GM23338 (cell line): ENCODE data around the gene JAZF1. TPM values are rescaled to one million over a fixed set of nuclear protein-coding genes. Genes with fewer than 3 reads are reported as not detected.

Source experiments
- ATAC-seq: fragments of 200-7000 bp; cut with Tn5 transposase; 3 replicates; pipeline ENCODE4 v1.9.1; 2020
- DNase-seq: peaks from one replicate; pipeline ENCODE4 v3.0.0-alpha.2; 2015; ENCODE audit warnings: low spot score
- H2AFZ ChIP-seq: fragments of 200-600 bp; sonication (generic); 2 replicates; pipeline ENCODE4 v1.8.0; 2016; ENCODE audit warnings: antibody characterized with exemption, mild to moderate bottlenecking, moderate library complexity
- H3F3A ChIP-seq: fragments of 200-600 bp; sonication (generic); replicated peaks from 2 replicates; pipeline ENCODE4 v1.8.0; 2017; ENCODE audit warnings: antibody characterized with exemption, mixed run types, low read depth
- H3K27ac ChIP-seq: fragments of 200-600 bp; sonication (generic); 2 replicates; pipeline ENCODE4 v1.6.1; 2016; ENCODE audit warnings: low read depth
- H3K27me3 ChIP-seq: fragments of 200-600 bp; sonication (generic); 2 replicates; pipeline ENCODE4 v1.8.0; 2016; ENCODE audit warnings: mild to moderate bottlenecking, mixed run types, moderate library complexity; ENCODE audit not compliant: insufficient read depth
- H3K36me3 ChIP-seq: fragments of 200-600 bp; sonication (generic); 2 replicates; pipeline ENCODE4 v1.8.0; 2016; ENCODE audit warnings: mild to moderate bottlenecking; ENCODE audit not compliant: insufficient read depth
- H3K4me1 ChIP-seq: fragments of 200-600 bp; sonication (generic); 2 replicates; pipeline ENCODE4 v1.8.0; 2016; ENCODE audit warnings: mild to moderate bottlenecking, moderate library complexity; ENCODE audit not compliant: insufficient read depth
- H3K4me2 ChIP-seq: fragments of 200-600 bp; sonication (generic); 2 replicates; pipeline ENCODE4 v1.7.1; 2017; ENCODE audit warnings: mixed run types
- H3K4me3 ChIP-seq: fragments of 200-600 bp; sonication (generic); 2 replicates; pipeline ENCODE4 v1.6.1; 2016; ENCODE audit warnings: mixed run types
- H3K79me2 ChIP-seq: fragments of 200-600 bp; sonication (generic); replicated peaks from 2 replicates; pipeline ENCODE4 v1.8.0; 2017; ENCODE audit warnings: mild to moderate bottlenecking; ENCODE audit not compliant: insufficient read depth
- H3K9me2 ChIP-seq: fragments of 200-600 bp; sonication (generic); 2 replicates; pipeline ENCODE4 v1.8.0; 2017; ENCODE audit not compliant: insufficient read depth
- H4K20me1 ChIP-seq: fragments of 200-600 bp; sonication (generic); replicated peaks from 2 replicates; pipeline ENCODE4 v1.8.0; 2017; ENCODE audit warnings: mild to moderate bottlenecking; ENCODE audit not compliant: insufficient read depth
- H3K27ac Mint-ChIP-seq: 2 replicates; pipeline ENCODE4 v1.8.0; 2020; ENCODE audit warnings: inconsistent platforms, mild to moderate bottlenecking, moderate library complexity, mixed read lengths
- H3K27me3 Mint-ChIP-seq: 3 replicates; pipeline ENCODE4 v1.8.0; 2022; ENCODE audit warnings: low read depth, mild to moderate bottlenecking, moderate library complexity, mixed read lengths, inconsistent platforms; ENCODE audit not compliant: insufficient read depth, poor library complexity
- H3K36me3 Mint-ChIP-seq: 3 replicates; pipeline ENCODE4 v1.8.0; 2021; ENCODE audit warnings: low read depth, mild to moderate bottlenecking, inconsistent platforms, moderate library complexity, mixed read lengths
- H3K4me1 Mint-ChIP-seq: 3 replicates; pipeline ENCODE4 v1.8.0; 2020; ENCODE audit warnings: mild to moderate bottlenecking, inconsistent platforms, mixed read lengths
- H3K4me3 Mint-ChIP-seq: 3 replicates; pipeline ENCODE4 v1.8.0; 2021; ENCODE audit warnings: moderate library complexity, mild to moderate bottlenecking, inconsistent platforms, mixed read lengths
- H3K9me3 Mint-ChIP-seq: 3 replicates; pipeline ENCODE4 v1.8.0; 2020; ENCODE audit warnings: moderate library complexity, mild to moderate bottlenecking, inconsistent platforms, mixed read lengths
- CTCF ChIP-seq, 2 experiments: fragments of 200-600 bp in 1 of 2; sonication (generic) in 1 of 2; conservative IDR thresholded peaks; 2 replicates each; pipeline versions ENCODE4 v1.5.1 to v1.6.1; 2016 to 2017; ENCODE audit warnings: antibody characterized with exemption in 2 of 2, low read depth in 2 of 2, mild to moderate bottlenecking in 2 of 2, moderate library complexity in 1 of 2
- JUNB ChIP-seq: IDR thresholded peaks from one replicate; pipeline ENCODE4 v1.6.1; 2016; ENCODE audit warnings: antibody characterized with exemption; ENCODE audit not compliant: unreplicated experiment
- NANOG ChIP-seq: IDR thresholded peaks from 2 replicates; pipeline ENCODE4 v1.6.1; 2016; ENCODE audit warnings: antibody characterized with exemption, borderline replicate concordance
- REST ChIP-seq: IDR thresholded peaks from one replicate; pipeline ENCODE4 v1.6.1; 2018; ENCODE audit warnings: antibody characterized with exemption; ENCODE audit not compliant: unreplicated experiment
- STAT1 ChIP-seq: IDR thresholded peaks from one replicate; pipeline ENCODE4 v1.6.1; 2016; ENCODE audit warnings: antibody characterized with exemption; ENCODE audit not compliant: unreplicated experiment
- ZNF462 ChIP-seq: fragments of 250-450 bp; sonication (Bioruptor Pico); IDR thresholded peaks from 2 replicates; pipeline ENCODE4 v1.5.0; 2020; ENCODE audit warnings: mild to moderate bottlenecking, moderate library complexity
- polyA plus RNA-seq: library from polyadenylated mRNA; unstranded; fragments of >200 nt; fragmentation: Nextera tagmentation; extraction: Ambion mirVana; gene quantifications from 2 replicates; pipeline ENCODE4 v1.2.1, GENCODE V29; 2016
- total RNA-seq: library from RNA; depleted of rRNA; stranded (reverse); fragments of >200 nt; shearing (Covaris generic); gene quantifications from 2 replicates; pipeline ENCODE4 v1.2.3, GENCODE V29; 2014

The JAZF1 gene
- total and polyA plus RNA-seq, 2 experiments from 2014 or later = 12.2 to 22.2 TPM

- no peaks in the 10 kb centered on the region for H3K36me3 Mint-ChIP-seq
- Histone ChIP-seq H3K4me3 (no peak overlapping the region), H3K36me3 (no peaks in the 10 kb centered on the region), H3K27ac (no peak overlapping the region), H3K4me1 (peaks cover 65% of the 10 kb centered on the region), H4K20me1 (no peaks in the 10 kb centered on the region), H3K9me2 (no peaks in the 10 kb centered on the region; the same call in 1 of the 2 replicates), H3K79me2 (no peaks in the 10 kb centered on the region), H3K4me2 (no peak overlapping the region), H3F3A (no peaks in the 10 kb centered on the region), H3K27me3 (no peaks in the 10 kb centered on the region), H2AFZ (no peak overlapping the region)
- H3K27me3 Mint-ChIP-seq = peaks cover 5% of the 10 kb centered on the region
- no peak overlapping the region for H3K4me3 Mint-ChIP-seq
- 0 out of 2 replicates have a peak overlapping the region, but pooled peaks have one; percentile 39 for H3K27ac Mint-ChIP-seq
- H3K9me3 Mint-ChIP-seq = no peaks in the 10 kb centered on the region; the same call in 2 of the 3 replicates
- DNase-seq (no peak), ATAC-seq (no peak)
- no peak for TF ChIP-seq REST
- no peak for TF ChIP-seq JUNB
- no peak for TF ChIP-seq ZNF462
- TF ChIP-seq CTCF (conservative IDR thresholded peaks at IDR 0.05; ENCODE audit: low read depth in 2 of 2) = no peak
- no peak for TF ChIP-seq NANOG
- no peak for TF ChIP-seq STAT1
- H3K4me1 Mint-ChIP-seq = peaks cover 75% of the 10 kb centered on the region
Observed at GRCh38 chr7:27908534-27909165, 271.9 kb downstream of the JAZF1 start.
